Measurements from ENCODE around the gene SIX3.

Gene SIX3

DNA sequence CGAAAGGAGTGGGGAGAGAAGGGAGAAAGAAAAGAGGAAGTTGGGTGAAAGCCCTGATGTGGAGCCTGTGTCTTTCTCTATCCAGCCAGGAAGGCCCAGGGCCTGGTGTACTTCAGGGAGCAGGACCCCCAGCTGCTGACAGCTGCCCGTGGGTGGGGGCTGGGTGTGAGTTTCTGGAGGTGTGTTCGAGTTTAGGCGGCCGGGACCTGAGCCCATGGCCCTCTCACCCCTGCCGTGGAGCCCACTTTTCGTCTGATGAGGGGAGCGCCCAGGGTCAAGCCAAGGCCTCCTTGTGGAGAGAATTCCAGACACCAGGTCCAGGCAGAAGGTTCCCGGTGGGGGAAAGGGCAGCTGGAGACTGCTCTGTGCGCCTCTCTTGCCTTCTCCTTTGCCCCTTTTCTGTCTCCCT, 2.2 kb downstream of the SIX3 start:
- no peak for DNase-seq (ENCODE audit: low read depth in 2 of 2)

DNA sequence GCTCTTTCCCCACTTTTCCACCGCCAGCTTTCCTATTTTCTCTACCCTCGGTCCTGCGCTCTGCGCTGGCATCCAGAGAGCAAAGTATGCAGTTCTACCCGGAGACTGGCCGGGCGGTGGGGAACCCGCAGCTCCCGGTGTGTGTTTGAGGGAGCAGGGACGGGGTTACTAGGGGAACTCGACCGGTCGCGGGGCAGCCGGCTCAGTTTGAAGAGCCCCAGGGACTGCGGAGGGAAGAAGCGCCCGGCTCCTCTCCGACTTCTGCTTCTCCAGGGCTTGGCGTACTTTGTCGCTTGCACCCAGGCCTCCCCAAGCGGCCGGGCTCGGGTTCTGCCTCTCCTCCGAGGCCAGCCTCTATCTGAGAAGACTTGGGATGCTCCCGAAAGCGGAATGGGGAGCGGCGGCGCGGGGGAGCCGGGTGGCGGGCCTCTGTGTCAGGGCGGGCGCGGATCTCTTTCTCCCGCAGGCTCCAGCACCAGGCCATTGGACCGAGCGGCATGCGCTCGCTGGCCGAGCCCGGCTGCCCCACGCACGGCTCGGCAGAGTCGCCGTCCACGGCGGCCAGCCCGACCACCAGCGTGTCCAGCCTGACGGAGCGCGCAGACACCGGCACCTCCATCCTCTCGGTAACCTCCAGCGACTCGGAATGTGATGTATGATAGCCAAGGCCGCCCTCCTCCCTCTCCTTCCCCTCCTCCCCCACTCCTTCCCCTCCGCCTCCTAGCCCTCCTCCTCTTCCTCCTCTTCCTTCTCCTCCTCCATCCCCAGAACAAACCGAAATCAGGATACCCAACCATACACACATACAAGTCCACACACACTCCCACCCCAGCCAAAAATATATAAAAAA, 2.8 kb downstream of the SIX3 start:
- DNase-seq (ENCODE audit: low read depth in 2 of 2) = no peak

DNA sequence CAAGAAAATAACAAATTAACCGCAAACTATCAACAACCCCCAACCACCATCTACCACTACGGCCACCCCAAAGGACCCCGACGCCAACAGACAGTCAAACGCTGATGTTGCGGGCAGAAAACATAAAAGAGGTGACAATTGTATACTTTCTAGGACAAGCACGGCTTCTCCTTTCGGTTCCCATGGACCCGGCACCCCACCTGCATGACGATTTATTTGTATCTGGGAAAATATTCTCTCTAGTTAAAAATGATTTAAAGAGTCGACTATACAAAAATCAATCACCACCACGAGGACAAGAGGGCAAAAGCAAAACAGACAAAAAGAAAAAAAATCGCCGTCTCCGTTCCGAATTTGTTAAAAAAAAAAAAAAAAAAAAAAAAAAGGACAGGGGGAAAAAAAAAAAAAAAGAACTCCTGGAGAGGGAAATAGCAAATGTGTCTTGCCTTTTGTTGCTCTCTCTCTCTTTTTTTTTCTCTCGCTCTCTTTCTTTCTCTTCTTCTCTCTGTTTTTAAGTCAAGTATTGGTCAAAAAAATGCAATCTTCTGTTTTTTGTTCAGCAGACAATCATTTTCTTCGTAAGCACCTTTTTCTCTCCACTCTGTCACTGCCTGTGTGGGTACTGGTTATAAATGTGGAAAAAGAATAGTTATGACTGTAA, 3.6 kb downstream of the SIX3 start:
- DNase-seq (ENCODE audit: low read depth in 2 of 2) = no peak

DNA sequence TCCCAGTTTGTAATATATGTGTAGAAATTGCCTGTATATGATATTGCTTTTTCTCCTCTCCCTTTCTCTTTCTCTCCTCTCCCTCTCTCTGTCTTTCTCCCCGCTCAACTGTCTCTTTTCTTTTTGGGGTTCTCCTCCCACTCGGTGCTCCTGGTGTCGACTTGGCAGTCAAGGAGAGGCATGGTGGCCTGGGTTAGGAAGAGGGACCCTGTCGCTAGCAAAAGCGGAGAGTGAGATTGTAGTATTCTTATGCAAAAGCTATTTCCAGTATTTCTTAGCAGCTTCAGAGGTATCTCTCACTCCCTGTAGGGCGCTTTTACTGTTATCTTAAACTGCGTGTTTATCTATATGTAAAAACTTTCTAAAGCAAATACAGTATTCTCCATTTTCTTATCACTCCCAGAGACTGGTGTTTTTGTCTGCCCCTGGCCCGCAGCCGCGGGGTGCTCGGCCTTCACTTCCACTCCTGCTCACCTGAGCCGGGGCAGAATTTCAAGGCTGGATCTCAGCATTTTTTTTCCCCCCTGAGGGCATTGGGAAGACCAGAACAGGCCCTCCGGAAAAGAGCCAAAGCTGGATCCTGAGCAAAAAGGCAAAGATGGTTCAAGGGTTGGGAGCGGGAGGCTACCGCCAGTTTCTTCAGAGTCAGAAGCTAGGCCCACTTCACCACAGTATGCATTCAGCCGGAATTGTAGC, 4.3 kb downstream of the SIX3 start:
- no peak for DNase-seq (ENCODE audit: low read depth in 2 of 2)

DNA sequence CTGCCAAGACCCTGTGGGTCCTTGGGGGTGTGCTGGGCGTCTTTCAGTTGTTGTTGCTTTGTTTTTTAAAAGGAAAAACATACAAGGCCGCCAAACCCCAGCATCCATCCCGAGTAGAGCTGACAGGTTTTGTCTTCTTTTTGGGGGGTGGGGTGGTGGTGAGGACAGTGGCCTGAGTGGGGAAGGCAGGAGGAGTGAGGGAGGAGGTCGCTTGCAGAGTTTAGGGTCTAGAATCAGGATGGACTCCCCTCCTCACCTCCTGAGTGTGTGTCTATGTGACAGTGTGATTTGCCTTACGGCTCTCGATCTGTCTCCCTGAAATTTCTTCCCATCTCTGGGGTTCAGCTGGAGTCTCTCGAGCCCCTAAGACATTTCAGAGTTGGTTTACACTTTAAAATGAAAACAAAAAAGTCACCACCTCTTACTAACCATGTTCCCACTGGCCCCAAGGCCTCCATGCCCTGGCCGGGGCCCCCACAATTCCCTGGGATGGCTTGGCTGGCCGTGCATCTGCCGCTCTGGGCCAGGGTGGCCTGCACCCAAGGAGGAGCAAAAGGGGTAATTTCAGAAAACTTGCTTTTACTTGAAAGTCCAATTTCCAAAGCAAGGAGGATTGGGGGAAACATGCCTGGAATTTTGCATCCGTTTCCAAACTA, 5.0 kb downstream of the SIX3 start:
- no peak for DNase-seq (ENCODE audit: low read depth in 2 of 2)

DNA sequence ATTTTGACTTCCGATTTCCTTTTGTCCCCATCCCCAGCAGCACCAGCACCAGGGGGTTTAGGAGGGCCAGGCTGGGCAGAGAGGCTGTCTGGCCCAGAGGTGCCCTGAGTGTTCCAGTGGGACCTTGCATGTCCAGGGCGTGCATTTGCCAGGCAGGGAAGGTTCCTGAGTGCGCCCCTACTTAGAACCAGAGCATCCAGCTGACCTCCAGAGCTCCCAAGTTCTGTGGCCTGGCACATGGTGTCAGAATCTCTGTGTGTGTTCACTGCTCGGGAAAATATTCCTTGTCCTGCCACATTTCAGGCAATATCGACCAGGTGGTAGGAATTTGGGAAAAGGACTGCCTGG, 5.5 kb downstream of the SIX3 start:
- no peak for DNase-seq (ENCODE audit: low read depth in 2 of 2)

DNA sequence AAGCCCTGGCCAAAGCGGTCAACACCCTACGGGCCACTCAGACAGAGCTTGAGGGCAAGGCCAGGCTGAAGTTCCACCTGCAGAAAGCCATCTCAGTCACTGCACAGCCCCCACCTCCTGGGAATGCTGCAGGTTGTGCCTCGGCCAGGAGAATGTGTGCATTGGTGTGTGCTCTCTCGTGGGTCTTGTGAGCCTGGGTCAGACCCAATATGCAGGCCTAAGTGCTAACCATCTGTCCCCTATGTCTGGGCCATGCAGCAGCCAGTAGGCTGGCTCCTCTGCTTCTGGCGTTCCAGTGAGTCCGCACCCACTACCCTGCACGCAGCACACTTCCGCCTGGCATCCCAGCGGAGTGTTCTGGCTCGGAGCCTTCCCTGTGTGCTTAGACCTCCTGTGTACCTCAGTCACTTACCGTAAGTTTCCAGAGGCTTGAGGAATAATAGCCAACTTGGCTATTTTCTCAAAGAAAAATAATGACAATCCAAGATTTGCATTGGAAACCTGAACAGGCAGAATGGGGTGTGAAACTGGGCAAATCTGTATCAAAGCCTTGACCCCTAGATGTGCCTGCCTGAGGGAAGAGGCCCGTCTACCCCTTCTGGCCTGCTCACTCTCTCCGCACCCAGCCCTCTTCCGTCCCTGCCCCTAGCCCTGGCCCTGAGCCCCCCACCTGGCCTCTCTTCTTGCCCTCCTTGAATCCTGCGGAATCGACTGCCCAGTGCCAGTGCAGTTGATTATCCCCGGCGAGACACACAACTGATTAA, 7.2 kb downstream of the SIX3 start:
- DNase-seq (ENCODE audit: low read depth in 2 of 2) = no peak

DNA sequence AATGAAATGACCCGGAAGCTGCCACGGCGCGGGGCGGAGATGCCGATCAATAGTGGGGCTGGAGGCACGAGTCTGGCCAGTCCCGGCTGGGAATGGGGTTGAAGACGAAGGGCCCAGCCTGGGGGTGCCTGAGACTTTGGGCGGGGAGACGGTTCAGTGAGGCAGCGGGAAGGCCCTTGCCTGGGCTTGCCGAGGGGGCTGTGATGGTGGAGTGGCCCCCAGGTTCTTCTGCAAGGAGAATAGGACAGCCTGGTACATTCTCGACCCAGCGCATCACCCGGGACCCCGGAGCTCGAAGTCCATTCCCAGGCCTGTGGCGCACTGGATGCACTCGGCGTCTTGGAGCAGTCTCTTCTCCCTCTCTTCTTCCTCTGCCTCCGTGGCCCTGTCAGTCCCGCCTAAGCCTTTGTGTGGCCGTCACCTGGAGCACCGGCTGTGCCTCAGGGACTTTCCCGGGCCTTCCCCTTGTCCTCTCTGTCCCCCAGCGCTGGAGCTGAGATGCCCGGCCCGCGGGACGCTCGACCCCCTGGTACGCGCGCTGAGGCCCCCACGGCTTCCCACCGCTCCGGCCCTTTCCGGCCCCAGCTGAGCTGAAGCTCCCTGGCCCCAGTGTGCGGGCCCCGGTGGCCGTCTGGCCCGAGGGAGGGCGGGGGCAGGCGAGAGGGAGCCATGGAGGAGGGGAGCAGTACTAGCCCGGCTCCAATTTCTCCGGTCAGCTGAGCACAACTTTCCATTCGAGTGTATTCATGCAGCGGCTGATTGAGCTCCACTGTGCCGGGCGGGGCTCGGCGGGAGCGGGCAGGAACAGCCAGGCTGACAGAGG, 8.0 kb downstream of the SIX3 start:
- no peak for DNase-seq (ENCODE audit: low read depth in 2 of 2)

DNA sequence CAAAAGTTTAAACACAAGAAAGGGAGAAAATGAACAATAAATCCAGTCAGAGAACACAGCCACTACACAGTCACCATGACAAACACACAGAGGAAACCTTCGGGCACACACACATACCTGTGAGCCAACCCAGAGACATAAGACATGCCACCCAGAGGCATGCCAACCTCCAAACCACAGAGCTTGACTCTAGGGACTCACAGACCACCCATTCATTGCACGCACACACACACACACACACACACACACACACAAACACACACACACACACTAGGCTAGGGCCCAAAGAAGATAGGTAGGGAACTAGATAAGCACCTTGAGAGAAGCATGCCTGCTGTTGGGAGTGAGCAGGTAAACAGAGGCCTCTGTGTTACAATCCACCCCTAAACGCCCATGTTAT, 9.1 kb downstream of the SIX3 start:
- no peak for DNase-seq (ENCODE audit: low read depth in 2 of 2)

DNA sequence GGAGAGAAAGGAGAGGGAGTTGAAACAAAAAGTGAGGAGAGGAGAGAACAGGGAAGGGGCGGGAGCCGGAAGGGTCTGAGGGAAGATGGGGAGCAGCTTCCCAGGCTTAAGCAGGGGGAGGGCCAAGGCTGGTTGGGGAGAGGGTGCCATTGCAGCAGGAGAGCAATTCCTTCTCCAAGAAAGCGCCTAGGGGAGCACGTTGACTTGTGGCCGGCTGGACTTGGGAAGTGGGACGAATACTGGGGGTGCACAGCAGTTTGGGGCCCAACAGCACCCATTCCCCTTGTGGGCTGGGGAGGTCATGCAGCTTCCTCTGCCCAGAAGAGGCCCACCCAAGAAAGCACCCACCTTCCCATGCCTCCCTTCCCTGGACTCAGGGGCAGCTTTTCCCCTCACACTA, 9.6 kb downstream of the SIX3 start:
- no peak for DNase-seq (ENCODE audit: low read depth in 2 of 2)

DNA sequence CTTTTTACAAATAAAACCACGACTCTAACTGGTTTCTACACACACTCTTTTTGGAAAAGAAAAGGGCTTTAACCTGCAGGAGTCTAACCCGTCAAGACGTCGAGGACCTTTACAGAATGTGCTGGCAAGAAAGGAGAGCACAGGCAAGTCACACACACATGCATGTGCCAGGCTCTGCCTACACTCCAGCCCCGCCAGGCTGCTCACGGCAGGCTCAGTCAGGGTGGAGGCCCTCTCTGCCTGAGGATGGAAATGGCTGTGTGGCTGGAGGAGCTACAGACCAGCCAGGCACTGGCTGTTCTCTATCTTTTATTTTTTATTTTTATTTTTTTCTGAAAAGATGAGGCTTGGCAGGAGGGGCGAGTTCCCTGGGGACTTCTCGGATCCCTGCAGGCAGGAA, 10.2 kb downstream of the SIX3 start:
- no peak for DNase-seq (ENCODE audit: low read depth in 2 of 2)

DNA sequence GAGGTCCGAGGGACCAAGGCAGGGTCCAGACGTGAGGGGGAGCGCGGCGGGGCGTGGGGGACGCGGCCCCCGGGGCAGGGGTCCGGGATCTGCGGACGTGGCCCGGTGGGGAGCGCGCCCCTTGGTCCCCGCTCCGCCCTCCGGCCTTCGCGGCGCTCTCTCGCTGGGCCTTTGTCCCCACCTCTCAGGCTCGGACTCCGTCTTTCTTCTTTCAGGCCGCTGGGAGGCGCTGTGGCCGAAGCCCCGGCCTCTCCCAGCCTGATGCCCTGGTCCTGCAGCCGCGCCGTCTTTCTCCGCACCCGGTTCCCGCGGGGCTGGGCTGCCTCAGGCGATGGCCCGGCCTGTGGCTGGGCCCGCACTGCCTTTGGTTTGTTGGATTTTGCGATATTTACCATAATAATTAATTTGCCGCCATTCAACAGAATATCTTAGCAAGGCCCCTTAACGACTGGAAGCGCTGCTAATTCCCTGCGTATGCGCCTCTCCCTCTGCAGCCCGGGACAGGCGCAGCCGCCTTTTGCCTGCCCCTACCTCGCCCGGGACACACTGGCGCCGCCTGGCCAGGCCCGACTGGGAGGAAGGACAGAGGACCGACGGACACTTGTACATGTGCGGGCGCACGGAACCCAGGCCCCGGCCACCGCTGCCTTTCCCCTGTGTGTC, 10.8 kb downstream of the SIX3 start:
- DNase-seq (ENCODE audit: low read depth in 2 of 2) = peak in 1 of 2 donors; percentile 30

DNA sequence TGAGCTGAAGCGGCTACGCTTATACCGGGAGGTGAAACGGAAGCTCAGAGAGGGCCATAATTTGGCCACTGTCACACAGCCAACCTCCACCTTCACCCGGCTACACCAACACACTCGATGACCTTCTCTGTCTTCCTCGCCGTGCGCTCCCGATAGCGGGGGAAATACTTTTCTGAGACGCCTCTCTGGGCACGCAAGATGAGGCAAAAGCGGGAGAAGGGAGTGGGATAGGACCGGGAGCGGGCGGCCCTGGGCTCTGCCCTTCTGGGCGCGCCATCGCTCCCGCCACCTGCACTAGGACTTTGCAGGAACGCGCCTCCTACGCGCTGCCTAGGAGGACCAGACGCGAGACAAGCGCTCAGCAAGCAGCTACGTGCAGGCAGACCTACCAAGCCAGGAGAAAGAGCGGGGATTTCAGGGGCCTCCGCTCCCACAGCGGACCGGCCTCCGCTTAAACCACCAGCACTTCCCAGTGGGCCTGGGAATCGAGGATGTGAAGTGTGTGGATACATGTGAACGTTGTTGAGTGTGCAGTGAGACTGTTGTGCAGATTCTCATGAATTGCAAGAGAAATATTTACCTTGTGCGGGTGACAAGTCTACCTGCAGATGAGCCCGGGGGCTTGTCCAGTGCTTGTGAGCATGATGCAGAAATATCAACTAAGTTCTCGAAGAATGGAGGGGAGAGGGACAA, 11.4 kb downstream of the SIX3 start:
- DNase-seq (ENCODE audit: low read depth in 2 of 2) = no peak

DNA sequence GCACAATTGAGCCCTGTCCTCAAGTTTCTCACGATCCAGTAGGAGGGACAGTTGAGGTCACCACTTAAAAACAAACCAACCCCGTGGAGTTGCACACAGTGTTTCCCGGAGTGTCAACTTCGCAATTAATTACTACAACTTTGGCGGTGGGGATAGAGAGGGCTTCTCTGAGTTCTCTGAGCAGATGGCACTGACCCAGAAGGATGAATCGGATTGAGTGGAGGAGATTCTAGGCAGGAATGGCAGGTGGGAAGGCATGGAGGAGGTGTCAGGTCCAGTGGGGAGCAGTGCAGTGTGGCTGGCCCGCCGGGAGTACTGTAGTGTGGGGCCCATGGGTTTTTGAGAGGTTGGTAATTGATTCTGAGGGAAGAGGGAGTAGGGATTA, 12.0 kb downstream of the SIX3 start:
- no peak for DNase-seq (ENCODE audit: low read depth in 2 of 2)

DNA sequence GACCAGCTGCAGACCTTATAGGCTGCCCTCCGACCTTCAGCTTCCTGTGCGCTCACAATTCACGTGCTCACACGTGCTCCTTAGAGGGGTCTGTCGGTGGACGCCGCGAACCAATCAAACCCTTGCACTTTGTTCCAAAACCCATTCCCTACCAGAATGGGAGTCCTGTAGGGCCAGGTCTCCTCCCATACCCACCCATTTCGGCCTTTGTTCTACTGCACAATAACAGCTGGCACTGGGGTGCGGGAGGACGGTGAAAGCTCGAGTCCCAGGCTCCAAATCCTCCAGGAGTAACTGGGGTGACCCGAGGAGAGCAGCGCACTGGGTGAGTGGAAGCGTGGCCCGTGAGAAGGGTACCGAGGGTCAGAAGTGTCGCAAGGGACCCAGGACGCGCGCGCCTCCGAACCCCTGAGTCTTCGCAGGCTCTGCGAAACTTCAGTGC, 13.0 kb downstream of the SIX3 start:
- no peak for DNase-seq (ENCODE audit: low read depth in 2 of 2)

DNA sequence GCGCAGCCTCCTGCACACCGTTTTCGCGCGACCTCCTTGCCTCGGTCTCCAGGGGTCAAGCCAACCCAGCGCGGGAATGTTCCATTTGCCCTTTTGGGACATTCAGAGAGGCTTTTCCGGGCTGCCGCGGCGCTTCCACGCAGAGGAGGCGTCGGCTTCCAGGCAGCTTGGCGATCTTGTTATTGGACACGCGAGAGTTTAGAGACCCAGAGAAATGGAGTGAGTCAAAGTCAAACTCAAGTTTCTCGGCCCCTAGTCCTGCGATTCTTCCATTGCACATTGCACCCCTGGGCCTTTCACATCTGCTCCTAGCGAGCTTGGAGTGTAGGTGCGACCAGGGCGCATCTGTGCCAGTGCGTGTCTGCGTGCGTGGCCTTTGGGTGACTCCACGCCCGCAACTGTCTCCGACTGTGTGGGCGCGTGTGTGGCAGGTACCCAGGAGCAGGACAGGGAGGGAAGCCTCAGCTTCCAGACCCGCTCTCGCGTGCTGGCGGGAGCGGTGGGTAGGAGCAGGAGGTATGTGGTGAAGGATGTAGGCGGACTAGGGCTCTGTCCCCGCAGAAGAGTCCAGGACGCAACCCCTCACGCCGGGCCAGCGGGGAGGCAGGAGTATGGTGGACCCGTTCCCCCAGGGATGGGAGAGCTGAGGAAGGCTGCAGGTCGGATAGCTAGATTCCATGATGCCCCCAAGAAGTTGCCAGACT, 13.5 kb downstream of the SIX3 start:
- DNase-seq (ENCODE audit: low read depth in 2 of 2) = no peak

DNA sequence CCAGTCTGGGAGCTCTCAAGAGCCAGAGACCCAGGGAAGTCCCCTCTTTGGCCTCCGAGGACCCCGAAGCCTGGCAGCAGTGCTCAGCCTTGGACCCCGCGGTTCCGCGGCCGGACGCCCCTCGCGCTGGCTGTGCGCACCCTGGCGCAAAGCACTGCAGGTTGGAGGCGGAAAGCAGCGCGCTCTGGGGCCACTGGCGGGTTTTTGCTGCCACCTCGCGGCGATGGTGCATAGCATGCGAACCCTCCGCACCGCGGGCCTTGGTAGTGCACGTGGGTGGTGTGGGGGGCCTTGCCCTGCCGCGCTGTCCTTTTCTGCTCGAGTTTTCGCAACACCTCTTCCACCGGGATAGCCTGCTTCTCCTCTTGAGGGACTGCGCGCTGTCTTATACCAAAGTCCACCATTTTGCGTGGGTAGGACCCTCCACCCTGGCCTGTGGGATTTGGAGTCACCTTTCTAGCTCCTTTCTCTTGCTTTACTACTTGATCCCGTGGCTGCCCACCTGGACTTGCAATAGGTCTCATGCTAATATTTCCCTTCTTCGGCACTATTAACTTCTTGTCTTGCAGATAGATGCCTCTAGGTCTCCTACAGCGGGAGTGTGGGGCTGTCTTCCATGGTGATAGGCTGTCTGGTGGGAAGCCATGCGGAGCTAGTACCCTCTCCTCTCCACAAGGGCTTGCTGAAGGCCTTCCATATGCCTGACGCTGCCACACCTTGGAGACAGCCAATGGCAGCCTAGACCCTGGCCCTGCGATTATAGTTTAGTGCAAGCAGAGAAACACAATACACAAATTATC, 14.3 kb downstream of the SIX3 start:
- peak; percentile 70 to 81 for DNase-seq (ENCODE audit: low read depth in 2 of 2)

DNA sequence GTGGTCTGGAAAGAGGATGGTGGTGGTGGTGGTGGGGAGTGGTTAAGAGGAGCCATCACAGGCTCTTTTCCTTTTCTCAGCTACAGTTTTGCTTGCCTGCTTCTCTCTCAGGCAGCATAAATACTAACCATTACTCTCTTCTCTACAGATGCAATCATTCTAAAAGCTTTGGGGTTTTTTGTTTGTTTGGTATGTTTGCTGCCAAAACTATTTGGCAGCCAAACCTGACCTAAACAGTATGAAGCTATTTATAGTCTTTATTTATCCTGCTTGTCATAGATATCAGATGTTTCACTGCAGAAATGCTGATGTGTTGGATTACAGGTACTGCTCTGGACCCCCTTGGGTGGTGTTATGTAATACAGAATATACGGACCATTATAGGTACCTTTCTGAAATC, 15.3 kb downstream of the SIX3 start:
- no peak for DNase-seq (ENCODE audit: low read depth in 2 of 2)
